ENCODE data around the gene SWT1.

SWT1 gene, protein sequence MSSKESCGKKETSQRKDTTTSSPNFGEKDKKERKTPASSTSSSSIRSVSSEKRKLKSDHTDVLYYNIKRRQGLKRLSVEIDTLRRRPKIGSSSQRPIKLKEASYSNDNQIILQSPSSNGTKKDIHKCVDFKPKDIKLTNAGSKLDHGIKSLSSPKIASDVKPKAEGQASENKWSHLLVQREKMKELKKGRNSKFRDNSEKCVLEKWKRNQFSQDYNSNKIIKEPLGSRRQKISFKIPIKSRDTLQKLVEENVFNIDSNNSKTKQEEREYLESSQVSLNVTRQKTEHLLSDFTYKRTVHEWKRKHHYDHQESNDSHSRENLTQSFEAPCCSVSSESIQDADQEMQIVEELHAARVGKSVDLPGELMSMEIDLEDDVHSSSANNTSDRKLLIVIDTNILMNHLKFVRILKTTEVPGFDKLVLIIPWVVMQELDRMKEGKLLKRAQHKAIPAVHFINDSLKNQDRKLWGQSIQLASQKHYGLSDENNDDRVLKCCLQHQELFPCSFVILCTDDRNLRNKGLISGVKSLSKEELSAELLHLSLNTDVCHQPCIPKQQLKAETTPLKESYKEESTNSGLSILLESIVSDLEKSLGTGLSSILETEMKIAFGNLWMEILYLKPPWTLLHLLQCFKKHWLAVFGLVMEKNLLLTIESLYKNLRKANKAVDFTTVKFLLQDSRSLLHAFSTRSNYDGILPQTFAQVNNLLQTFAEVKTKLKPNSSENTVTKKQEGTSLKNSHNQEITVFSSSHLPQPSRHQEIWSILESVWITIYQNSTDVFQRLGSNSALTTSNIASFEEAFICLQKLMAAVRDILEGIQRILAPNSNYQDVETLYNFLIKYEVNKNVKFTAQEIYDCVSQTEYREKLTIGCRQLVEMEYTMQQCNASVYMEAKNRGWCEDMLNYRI

DNA sequence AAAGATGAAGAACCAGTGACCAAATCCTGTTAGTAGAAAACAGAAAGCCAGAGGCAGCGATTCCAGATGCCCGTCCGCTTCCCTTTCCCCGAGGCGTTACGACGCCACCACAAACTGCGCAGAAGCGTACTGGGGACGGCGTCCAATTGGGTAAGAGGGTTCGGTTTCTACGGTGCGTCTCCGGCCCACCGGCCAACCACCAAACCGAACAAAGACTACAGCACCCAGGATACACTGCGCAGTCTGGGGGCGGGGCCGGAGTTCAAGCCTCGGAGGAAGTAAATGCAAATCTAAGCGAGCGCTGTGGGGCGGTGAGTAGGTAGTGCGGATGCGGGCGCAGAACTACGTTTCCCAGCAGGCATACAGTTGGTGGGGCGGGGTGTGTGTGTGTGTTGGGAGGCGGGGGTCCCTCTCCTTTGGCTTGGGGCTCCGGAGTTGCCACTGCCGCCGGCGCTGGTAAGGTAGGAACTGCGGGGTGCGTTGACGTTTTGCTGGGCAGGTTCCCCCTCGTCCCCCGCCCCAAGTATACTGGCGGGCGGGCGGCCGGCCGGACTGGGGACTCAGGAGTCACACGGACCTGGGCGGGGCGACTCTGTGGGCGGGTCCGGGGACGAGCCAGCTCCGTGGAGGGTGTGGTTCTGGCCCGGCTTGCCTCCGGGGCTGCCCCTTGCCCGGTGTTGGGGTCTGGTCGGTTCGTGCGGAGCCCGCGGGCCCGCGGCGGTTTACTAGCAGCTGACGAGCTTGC lies at the start of gene SWT1, which contains the start of gene TRMT1L:
TSS of gene SWT1 (plus strand) at position 314 of the 745 bp plus-strand sequence. CDS start 3,675 bp downstream, outside the sequence.
TSS of gene TRMT1L (minus strand) at position 100 of the 745 bp plus-strand sequence. CDS start 241 bp downstream, outside the sequence.
- no peaks in the 10 kb centered on the region for H3K9me3 ChIP-seq (ENCODE audit: control insufficient read depth, low read length)
- H2AFZ ChIP-seq = peak within 1 kb of the TSS; percentile 76
- no peaks in the 10 kb centered on the region for H3K36me3 ChIP-seq (ENCODE audit: control insufficient read depth, insufficient read depth, low read length)
- peak within 1 kb of the TSS; percentile 95 for H3K27ac ChIP-seq
- H3K4me2 ChIP-seq (ENCODE audit: low read length) = peak within 1 kb of the TSS; percentile 90
- no peaks in the 10 kb centered on the region for H3K79me2 ChIP-seq
- H3K9ac ChIP-seq = peak within 1 kb of the TSS; percentile 84
- H3K27me3 ChIP-seq (ENCODE audit: control insufficient read depth, insufficient read depth, low read length) = no peaks in the 10 kb centered on the region
- H3K4me3 ChIP-seq (ENCODE audit: low read depth, low read length) = peak within 1 kb of the TSS; percentile 87
- TF ChIP-seq, protein P1, sequence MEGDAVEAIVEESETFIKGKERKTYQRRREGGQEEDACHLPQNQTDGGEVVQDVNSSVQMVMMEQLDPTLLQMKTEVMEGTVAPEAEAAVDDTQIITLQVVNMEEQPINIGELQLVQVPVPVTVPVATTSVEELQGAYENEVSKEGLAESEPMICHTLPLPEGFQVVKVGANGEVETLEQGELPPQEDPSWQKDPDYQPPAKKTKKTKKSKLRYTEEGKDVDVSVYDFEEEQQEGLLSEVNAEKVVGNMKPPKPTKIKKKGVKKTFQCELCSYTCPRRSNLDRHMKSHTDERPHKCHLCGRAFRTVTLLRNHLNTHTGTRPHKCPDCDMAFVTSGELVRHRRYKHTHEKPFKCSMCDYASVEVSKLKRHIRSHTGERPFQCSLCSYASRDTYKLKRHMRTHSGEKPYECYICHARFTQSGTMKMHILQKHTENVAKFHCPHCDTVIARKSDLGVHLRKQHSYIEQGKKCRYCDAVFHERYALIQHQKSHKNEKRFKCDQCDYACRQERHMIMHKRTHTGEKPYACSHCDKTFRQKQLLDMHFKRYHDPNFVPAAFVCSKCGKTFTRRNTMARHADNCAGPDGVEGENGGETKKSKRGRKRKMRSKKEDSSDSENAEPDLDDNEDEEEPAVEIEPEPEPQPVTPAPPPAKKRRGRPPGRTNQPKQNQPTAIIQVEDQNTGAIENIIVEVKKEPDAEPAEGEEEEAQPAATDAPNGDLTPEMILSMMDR (IDR thresholded peaks at IDR 0.05) = no peak
- peaks cover 6% of the 10 kb centered on the region for H3K4me1 ChIP-seq

DNA sequence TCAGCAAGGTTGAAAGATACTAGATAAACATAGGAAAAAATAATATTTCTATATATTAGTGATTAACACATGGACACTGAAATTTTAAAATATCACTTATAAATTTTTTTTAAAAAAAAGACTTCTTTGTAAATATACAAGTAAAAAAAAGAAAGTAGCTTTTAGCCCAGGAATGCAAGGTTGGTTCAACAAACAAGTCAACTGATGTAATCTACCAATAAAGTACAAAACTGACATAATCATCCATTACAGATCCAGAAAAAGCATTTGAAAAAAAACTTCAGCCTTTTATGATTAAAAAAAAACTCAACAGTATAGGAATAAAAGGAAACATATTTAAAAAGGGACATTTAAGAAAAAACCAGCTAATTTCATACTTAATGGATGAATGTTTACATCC lies 48.6 kb upstream of the SWT1 start:
- Histone ChIP-seq H3K9ac (no peak overlapping the region), H3K27ac (no peak overlapping the region), H3K36me3 (ENCODE audit: control insufficient read depth, insufficient read depth, low read length) (no peaks in the 10 kb centered on the region)

DNA sequence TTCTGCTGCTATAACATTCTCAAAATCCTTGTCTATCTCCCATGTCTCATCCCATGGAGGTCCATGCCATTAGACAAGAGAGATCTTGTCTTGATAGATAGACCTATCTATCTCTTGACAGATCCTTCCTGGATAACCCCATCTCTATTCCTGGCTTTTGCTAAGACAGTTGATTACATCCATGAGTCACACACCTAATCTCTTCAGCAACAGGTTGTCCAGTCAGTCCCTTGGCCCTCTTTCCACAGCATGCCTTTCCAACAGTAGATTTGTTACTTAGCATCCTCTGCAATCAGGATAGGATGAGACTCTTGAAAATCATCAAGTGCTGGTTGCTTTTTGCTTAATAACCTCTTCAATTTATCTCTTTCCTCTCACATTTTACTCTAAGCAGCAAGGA lies 46.8 kb upstream of the SWT1 start:
- H3K4me3 ChIP-seq (ENCODE audit: low read depth, low read length) = no peak overlapping the region
- no peak overlapping the region for H2AFZ ChIP-seq
- no peak overlapping the region for H3K4me2 ChIP-seq (ENCODE audit: low read length)
- no peaks in the 10 kb centered on the region for H3K36me3 ChIP-seq (ENCODE audit: control insufficient read depth, insufficient read depth, low read length)
- H3K4me1 ChIP-seq = no peaks in the 10 kb centered on the region
- no peak overlapping the region for H3K9ac ChIP-seq
- no peaks in the 10 kb centered on the region for H3K79me2 ChIP-seq
- H3K9me3 ChIP-seq (ENCODE audit: control insufficient read depth, low read length) = no peaks in the 10 kb centered on the region
- TF ChIP-seq, protein P1 (IDR thresholded peaks at IDR 0.05) = no peak
- no peaks in the 10 kb centered on the region for H3K27me3 ChIP-seq (ENCODE audit: control insufficient read depth, insufficient read depth, low read length)
- H3K27ac ChIP-seq = no peak overlapping the region

More for the DNA sequence above, 48.6 kb upstream of the SWT1 start:
- Histone ChIP-seq H3K4me2 (ENCODE audit: low read length) (no peak overlapping the region), H3K4me1 (no peaks in the 10 kb centered on the region), H3K79me2 (no peaks in the 10 kb centered on the region), H3K4me3 (ENCODE audit: low read depth, low read length) (no peak overlapping the region), H3K27me3 (ENCODE audit: control insufficient read depth, insufficient read depth, low read length) (no peaks in the 10 kb centered on the region), H2AFZ (no peak overlapping the region), H3K9me3 (ENCODE audit: control insufficient read depth, low read length) (no peaks in the 10 kb centered on the region)
- TF ChIP-seq, protein P1 (IDR thresholded peaks at IDR 0.05) = no peak

DNA sequence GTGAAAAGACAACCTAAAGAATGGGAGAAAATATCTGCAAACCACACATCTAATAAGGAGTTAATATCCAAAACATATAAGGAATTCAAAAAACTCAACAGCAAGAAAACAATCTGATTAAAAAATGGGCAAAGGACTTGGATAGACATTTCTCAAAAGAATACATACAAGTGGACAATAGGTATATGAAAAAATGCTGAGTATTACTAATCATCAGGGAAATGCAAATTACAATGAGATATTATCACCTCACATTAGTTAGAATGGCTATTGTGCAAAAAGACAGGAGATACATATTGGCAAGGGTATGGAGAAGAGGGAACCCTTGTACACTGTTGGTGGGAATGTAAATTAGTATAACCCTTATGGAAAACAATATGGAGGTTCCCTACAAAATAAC lies 45.1 kb upstream of the SWT1 start:
- no peaks in the 10 kb centered on the region for H3K36me3 ChIP-seq (ENCODE audit: control insufficient read depth, insufficient read depth, low read length)
- no peaks in the 10 kb centered on the region for H3K27me3 ChIP-seq (ENCODE audit: control insufficient read depth, insufficient read depth, low read length)
- H3K27ac ChIP-seq = no peak overlapping the region
- no peak overlapping the region for H3K4me2 ChIP-seq (ENCODE audit: low read length)
- TF ChIP-seq, protein P1 (IDR thresholded peaks at IDR 0.05) = no peak
- no peak overlapping the region for H3K4me3 ChIP-seq (ENCODE audit: low read depth, low read length)
- no peak overlapping the region for H2AFZ ChIP-seq
- H3K4me1 ChIP-seq = no peaks in the 10 kb centered on the region
- no peaks in the 10 kb centered on the region for H3K79me2 ChIP-seq
- H3K9me3 ChIP-seq (ENCODE audit: control insufficient read depth, low read length) = no peaks in the 10 kb centered on the region
- no peak overlapping the region for H3K9ac ChIP-seq
